ENCODE data around the gene DNASE1L1.
A peak's percentile ranks its signal among the peaks of the same experiment; 100 is the strongest.

Gene DNASE1L1

DNA sequence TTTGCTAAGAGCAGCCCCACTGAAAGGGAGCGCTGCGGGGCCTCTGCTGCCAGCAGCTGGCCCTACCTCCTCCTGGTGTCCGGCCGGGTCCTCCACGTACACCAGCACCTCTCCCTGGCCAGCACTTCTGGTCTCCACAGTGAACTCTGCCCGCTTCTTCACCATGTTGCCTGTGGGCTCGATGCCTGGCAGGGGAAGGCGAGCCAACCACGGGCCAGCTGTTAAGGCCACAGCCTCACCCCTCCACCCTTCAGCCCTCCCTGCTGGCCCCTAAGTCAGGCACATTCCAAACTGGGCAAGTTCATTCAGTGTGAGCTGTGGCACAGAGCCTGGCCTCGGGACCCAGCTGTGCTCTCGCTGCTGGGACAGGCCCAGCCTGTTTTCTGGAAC, 42.4 kb downstream of the DNASE1L1 start:
- no peak for DNase-seq

DNA sequence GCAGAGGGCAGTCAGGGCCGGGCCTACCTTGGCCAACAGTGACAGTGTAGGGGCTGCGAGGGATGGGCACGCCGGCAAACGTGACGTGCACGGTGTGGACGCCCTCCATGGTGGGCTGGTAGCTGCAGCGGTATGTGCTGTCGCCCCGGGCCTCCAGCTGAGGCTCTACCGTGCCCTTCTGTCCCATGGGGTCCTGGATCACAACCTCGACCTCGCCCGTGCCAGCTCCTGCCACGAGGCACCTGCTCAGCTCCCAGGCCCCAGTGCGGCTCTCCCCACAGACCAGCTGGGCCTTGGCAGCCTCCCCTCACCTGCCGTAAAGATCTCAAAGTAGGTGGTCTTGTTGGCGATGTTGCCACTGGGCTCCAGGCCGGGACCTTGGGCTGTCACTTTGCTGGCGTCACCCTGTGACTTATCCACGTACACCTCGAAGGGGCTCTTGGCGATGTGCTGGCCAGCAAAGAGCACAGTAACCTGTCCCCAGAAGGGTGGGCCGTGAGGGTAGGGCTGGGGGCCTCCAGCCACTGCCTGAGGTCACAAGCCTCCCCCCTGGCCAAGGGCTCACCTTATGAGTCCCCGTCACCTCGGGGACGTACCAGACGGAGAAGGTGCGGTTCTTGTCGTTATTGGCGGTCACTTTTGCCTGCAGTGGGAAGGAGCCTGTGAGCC, 42.9 kb downstream of the DNASE1L1 start:
- no peak for DNase-seq

DNA sequence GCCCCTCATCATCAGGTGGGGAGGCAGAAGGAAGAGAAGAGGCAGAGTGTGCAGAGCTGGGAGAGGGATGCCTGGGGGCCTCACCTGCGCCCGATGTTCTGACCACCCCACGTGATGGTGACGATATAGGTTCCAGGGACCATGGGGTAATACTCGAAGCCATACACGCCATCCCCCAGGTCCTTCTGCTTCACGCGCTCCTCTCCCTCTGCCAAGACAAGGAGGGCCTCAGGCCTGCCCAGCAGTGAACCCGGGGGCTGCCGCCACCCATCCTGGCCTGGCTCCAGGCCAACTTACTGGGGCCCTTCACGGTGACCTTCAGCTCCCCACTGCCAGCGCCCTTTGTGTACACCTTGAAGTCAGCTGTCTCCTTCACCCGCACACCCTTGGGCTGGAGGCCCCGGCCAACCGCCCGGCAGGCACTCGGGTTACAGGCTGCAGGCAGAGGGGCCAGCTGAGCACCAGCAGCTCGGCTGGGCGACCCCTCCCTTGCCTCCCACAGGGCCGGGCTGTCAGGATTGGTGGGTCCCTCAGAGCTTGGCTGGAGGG, 43.9 kb downstream of the DNASE1L1 start:
- no peak for DNase-seq

DNA sequence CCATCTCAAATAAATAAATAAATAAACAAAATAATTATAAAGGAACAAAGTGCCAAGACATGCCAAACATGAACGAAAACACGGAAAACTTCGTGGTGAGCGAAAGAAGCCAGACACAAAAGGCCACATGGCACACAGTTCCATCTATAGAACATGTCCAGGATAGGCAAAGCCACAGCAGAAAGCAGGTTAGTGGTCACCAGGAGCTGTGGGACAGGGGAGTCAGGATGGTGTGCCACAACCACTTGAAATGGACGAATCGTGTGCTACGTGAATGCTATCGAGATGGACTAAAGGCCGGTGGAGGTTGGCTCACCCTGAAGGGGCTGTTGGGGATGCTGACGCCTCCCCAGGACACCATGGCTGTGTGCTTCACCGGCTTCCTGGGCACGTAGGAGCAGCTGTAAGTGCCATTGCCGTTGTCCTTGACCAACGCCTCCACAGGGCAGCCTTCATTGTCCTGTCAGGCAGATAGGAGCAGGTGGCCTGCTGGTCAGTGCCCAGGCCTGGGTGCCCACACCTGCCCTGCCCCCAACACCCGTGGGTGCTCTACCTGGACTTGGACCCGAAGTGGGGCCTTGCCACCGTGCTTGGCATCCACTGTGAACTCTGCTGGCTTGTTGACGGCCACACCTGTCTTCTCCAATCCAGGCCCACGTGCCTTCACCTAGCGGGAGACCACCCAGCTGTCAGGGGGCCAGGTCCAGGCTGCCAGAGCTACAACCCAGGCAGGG, 45.2 kb downstream of the DNASE1L1 start:
- DNase-seq, result no peak

- no peak for DNase-seq
Measured at GRCh38 chrX:154362085-154362742, 46.8 kb downstream of the DNASE1L1 start.

- DNase-seq, result no peak
Measured at GRCh38 chrX:154360155-154360713, 48.8 kb downstream of the DNASE1L1 start.

DNA sequence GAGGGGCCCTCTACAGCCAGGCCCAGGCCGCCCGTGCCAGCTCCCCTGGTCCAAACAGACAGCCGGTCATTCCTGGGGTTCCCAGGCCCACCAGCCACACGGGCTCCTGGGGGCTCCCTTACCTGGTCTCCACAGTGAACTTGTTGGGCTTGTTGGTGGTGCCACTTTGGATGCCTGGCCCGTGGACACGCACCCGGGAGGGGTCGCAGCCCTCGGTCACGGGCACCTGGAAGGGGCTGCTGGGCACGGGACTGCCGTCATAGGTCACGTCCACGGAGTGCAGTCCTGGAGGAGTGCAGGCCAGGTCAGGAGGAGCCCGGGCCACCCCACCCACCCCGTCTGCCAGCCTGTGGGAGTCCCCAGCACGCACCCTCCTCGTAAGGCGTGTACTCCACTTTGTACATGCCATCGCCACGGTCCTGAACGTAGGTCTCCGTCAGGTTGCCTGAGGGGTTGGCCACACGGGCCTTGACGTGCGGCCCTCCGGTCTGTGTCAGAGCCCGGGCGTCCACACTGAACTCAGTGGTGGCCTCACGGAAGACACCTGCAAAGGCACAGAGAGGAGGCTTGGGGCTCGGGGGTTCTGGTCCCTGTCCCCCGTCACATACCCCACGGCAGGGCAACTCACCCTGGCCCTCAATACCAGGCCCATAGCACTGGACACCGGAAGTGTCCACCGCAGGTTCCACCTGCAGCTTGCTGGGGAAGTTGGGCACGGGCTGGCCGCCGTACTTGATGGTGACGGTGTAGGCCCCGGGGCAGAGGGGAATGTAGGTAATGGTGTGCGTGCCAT, 49.5 kb downstream of the DNASE1L1 start:
- DNase-seq, result no peak

- no peak for DNase-seq
Measured at GRCh38 chrX:154358829-154359228, 50.2 kb downstream of the DNASE1L1 start.

- no peak for DNase-seq
Measured at GRCh38 chrX:154358011-154358410, 51.0 kb downstream of the DNASE1L1 start.

GRCh38 chrX:154357205-154357604, 51.8 kb downstream of the DNASE1L1 start:
- DNase-seq, result no peak

- no peak for DNase-seq
Measured at GRCh38 chrX:154356596-154356995, 52.5 kb downstream of the DNASE1L1 start.

DNA sequence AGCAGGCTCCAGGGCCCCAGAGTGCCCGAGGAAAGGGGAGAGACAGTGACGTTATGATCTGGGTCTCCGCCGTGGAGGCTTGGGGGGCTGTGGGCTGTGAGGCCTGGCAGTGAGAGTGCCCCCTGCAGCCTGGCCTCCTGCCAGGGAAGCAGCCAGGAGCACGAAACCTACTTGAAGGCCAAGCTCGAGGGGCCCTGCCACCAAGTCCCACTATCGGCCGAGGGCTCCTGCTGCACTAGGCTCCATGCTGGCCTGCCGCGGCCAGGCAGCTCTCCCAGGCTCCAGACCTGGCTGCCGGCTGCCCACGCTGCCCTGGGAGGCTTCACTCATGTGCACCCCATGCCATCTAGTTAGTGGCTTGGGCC, 53.3 kb downstream of the DNASE1L1 start:
- DNase-seq, result no peak

GRCh38 chrX:154355094-154355775, 53.8 kb downstream of the DNASE1L1 start:
- no peak for DNase-seq

GRCh38 chrX:154354516-154354915, 54.5 kb downstream of the DNASE1L1 start:
- DNase-seq, result no peak

DNA sequence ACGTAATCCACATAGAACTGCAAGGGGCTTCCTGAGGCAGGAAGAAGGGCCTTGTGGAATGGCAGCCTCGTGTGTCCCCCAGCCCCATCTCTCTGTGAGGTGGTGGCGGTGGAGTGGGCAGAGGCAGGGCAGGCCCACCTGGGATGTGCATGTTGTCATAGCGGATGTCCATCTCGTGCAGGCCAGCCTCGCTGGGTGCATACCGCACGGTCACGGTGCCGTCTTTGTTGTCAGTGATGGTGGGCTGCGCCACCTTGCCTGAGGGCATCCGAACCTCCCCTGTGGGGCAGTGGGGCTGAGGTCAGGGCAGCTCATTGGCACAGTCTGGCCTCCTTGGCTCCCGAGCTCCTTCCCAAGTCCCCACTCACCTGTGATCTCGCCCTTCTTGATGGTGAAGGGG, 55.0 kb downstream of the DNASE1L1 start:
- DNase-seq, result no peak

DNA sequence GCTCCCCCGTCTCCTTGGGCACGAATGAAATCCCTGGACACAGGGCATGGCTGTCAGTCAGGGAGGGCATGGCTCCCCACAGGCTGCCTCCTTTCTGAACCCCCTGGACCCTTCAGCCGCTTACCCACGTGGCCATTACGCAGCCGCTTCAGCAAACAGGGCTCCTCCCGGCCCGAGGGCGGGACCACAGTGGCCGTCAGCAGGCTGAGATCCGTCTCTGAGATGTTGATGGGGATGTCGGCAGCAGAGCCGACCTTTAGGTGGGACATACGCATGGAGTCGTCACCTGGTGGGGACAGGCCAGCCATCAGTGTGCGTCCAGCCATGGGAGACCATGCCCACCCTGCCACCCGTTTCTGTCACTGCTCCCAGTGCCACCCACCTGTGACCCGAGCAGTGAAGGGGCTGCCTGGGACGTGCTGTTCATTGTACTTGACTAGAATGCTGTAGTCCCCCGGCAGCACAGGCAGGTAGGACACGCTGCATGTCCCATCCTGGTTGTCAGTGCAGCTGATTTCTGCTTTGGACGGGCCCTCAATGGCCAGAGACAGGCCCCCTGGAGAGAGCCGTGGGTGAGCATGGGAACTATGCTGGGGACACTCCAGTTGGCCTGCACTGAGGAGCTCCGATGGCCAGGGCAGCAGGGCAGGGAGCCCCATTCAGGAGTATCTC, 55.7 kb downstream of the DNASE1L1 start:
- DNase-seq, result peak; percentile 0

- no peak for DNase-seq
Measured at GRCh38 chrX:154352466-154352865, 56.6 kb downstream of the DNASE1L1 start.

- peak; percentile 0 for DNase-seq
Measured at GRCh38 chrX:154352012-154352401, 57.0 kb downstream of the DNASE1L1 start.

Data from fibroblast of skin of abdomen (primary cell).